Stomach (tissue), 4 donors: ENCODE measurements around the gene TBC1D5.

Source experiments
- EP300 ChIP-seq: sonication (generic); formaldehyde crosslinking; IDR thresholded peaks from one replicate; pipeline ENCODE4 v1.6.1; 2017; ENCODE audit warnings: antibody characterized with exemption
- POLR2A ChIP-seq, 4 donors: fragments of 450-650 bp; IDR thresholded peaks; one replicate each; pipeline ENCODE4 v1.6.1; 2016; ENCODE audit warnings: antibody characterized with exemption in 4 of 4, control low read depth in 2 of 4, mild to moderate bottlenecking in 1 of 4, moderate library complexity in 1 of 4
- POLR2AphosphoS5 ChIP-seq, 3 donors: sonication (generic); formaldehyde crosslinking; IDR thresholded peaks; one replicate each; pipeline ENCODE4 v1.6.1; 2016; ENCODE audit warnings: antibody characterized with exemption in 3 of 3

GRCh38 chr3:17602126-17602525 lies 140.3 kb downstream of the TBC1D5 start:
- no peak for TF ChIP-seq EP300
- TF ChIP-seq POLR2A (IDR thresholded peaks at IDR 0.05) = no peak
- TF ChIP-seq POLR2AphosphoS5 (IDR thresholded peaks at IDR 0.05) = no peak
